ENCODE results near the gene TEP1. TPM values are rescaled to one million over a fixed set of nuclear protein-coding genes. Genes with fewer than 3 reads are reported as not detected.
A peak's percentile ranks its signal among the peaks of the same experiment; 100 is the strongest.

Gene TEP1
- polyA plus RNA-seq, 3 donors, result 2.3 to 78.9 (median 7.1) TPM

GRCh38 chr14:20440465-20440864, 27.2 kb upstream of the TEP1 start:
- H4K20me1 ChIP-seq (ENCODE audit: insufficient read depth, low read length), result no peaks in the 10 kb centered on the region
- peaks cover 52 to 58% of the 10 kb centered on the region in 2 donors for H3K4me1 ChIP-seq (ENCODE audit: control insufficient read depth in 1 of 2, insufficient read depth in 2 of 2, low read length in 2 of 2)
- no peaks in the 10 kb centered on the region for H3K79me2 ChIP-seq (ENCODE audit: insufficient read depth, low read length)
- no peak for DNase-seq
- Mint-ChIP-seq H3K4me3 (no peak overlapping the region), H3K9me3 (peaks cover 0 to 9% (median 0%) of the 10 kb centered on the region in 7 donors), H3K36me3 (peaks cover 0 to 2% of the 10 kb centered on the region in 2 donors), H3K4me1 (peaks cover 55% of the 10 kb centered on the region), H3K27me3 (ENCODE audit: low read depth in 3 of 3) (peaks cover 0 to 3% (median 0%) of the 10 kb centered on the region in 3 donors), H3K27ac (peak overlapping the region in 1 of 7 donors; percentile 54)
- TF ChIP-seq, protein P1, sequence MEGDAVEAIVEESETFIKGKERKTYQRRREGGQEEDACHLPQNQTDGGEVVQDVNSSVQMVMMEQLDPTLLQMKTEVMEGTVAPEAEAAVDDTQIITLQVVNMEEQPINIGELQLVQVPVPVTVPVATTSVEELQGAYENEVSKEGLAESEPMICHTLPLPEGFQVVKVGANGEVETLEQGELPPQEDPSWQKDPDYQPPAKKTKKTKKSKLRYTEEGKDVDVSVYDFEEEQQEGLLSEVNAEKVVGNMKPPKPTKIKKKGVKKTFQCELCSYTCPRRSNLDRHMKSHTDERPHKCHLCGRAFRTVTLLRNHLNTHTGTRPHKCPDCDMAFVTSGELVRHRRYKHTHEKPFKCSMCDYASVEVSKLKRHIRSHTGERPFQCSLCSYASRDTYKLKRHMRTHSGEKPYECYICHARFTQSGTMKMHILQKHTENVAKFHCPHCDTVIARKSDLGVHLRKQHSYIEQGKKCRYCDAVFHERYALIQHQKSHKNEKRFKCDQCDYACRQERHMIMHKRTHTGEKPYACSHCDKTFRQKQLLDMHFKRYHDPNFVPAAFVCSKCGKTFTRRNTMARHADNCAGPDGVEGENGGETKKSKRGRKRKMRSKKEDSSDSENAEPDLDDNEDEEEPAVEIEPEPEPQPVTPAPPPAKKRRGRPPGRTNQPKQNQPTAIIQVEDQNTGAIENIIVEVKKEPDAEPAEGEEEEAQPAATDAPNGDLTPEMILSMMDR (IDR thresholded peaks at IDR 0.05), result no peak
- H2AFZ ChIP-seq (ENCODE audit: insufficient read depth, low read depth, low read length, poor library complexity, severe bottlenecking), result peak overlapping the region; percentile 56
- H3K9ac ChIP-seq (ENCODE audit: insufficient read depth, low read length, poor library complexity, severe bottlenecking), result no peak overlapping the region
- H3K27me3 ChIP-seq (ENCODE audit: control insufficient read depth in 2 of 2, insufficient read depth in 2 of 2, low read length in 2 of 2), result no peaks in the 10 kb centered on the region
- H3K9me3 ChIP-seq (replicated peaks in 1 of 2; ENCODE audit: control insufficient read depth in 1 of 2, insufficient read depth in 1 of 2, low read length in 2 of 2), result no peaks in the 10 kb centered on the region
- intact Hi-C loops (cut with micrococcal nuclease), result no loop called here
- peak overlapping the region in 1 of 3 experiments; percentile 38 for H3K4me3 ChIP-seq (replicated peaks in 1 of 3; ENCODE audit: low read depth in 2 of 3, low read length in 3 of 3)
- 100% methylated on average over 1 of the region's 5 CpGs for WGBS (ENCODE audit: insufficient coverage)
- H3K4me2 ChIP-seq (replicated peaks; ENCODE audit: extremely low read depth, low read length, poor library complexity, severe bottlenecking), result peak overlapping the region; percentile 58
- H3K27ac ChIP-seq (ENCODE audit: low read depth in 1 of 2, low read length in 2 of 2), result peak overlapping the region in 1 of 2 donors; percentile 21
- peaks cover 0 to 7% of the 10 kb centered on the region in 2 donors for H3K36me3 ChIP-seq (replicated peaks in 1 of 2; ENCODE audit: control insufficient read depth in 1 of 2, insufficient read depth in 2 of 2, low read length in 2 of 2)

- Mint-ChIP-seq H3K36me3 (peaks cover 0 to 2% of the 10 kb centered on the region in 2 donors), H3K27ac (no peak overlapping the region), H3K4me3 (no peak overlapping the region), H3K27me3 (ENCODE audit: low read depth in 3 of 3) (peaks cover 0 to 5% (median 0%) of the 10 kb centered on the region in 3 donors), H3K4me1 (peaks cover 55% of the 10 kb centered on the region), H3K9me3 (peaks cover 0 to 9% (median 3%) of the 10 kb centered on the region in 7 donors)
- Histone ChIP-seq H3K9me3 (replicated peaks in 1 of 2; ENCODE audit: control insufficient read depth in 1 of 2, insufficient read depth in 1 of 2, low read length in 2 of 2) (no peaks in the 10 kb centered on the region), H3K27me3 (ENCODE audit: control insufficient read depth in 2 of 2, insufficient read depth in 2 of 2, low read length in 2 of 2) (no peaks in the 10 kb centered on the region), H3K4me2 (replicated peaks; ENCODE audit: extremely low read depth, low read length, poor library complexity, severe bottlenecking) (no peak overlapping the region), H4K20me1 (ENCODE audit: insufficient read depth, low read length) (no peaks in the 10 kb centered on the region), H3K4me3 (replicated peaks in 1 of 3; ENCODE audit: low read depth in 2 of 3, low read length in 3 of 3) (no peak overlapping the region), H3K79me2 (ENCODE audit: insufficient read depth, low read length) (no peaks in the 10 kb centered on the region), H2AFZ (ENCODE audit: insufficient read depth, low read depth, low read length, poor library complexity, severe bottlenecking) (no peak overlapping the region), H3K27ac (ENCODE audit: low read depth in 1 of 2, low read length in 2 of 2) (no peak overlapping the region), H3K36me3 (replicated peaks in 1 of 2; ENCODE audit: control insufficient read depth in 1 of 2, insufficient read depth in 2 of 2, low read length in 2 of 2) (no peaks in the 10 kb centered on the region), H3K4me1 (ENCODE audit: control insufficient read depth in 1 of 2, insufficient read depth in 2 of 2, low read length in 2 of 2) (peaks cover 42 to 48% of the 10 kb centered on the region in 2 donors), H3K9ac (ENCODE audit: insufficient read depth, low read length, poor library complexity, severe bottlenecking) (no peak overlapping the region)
- 97% methylated on average over 4 of the region's 7 CpGs for WGBS (ENCODE audit: insufficient coverage)
- intact Hi-C loops (cut with micrococcal nuclease), result no loop called here
- TF ChIP-seq, protein P1 (IDR thresholded peaks at IDR 0.05), result no peak
- DNase-seq, result no peak
These were observed 25.4 kb upstream of the TEP1 start for GRCh38 chr14:20438664-20439063.

All from CD14-positive monocyte (primary cell).